Right cardiac atrium (tissue), 5 donors: ENCODE data around the gene EVPLL. TPM values are rescaled to one million over a fixed set of nuclear protein-coding genes. Genes with fewer than 3 reads are reported as not detected.
"Not testable (repeated sequence)": the region's sequence is repeated elsewhere in the genome, so short reads cannot be mapped to it uniquely, and the experiment has no call there.

Experiments
- ATAC-seq, 2 donors: fragments of 200-7000 bp; cut with Tn5 transposase; one replicate each; pipeline versions ENCODE4 v1.8.0 to v1.9.1; 2020; ENCODE audit warnings: moderate library complexity in 2 of 2, mild to moderate bottlenecking in 1 of 2
- DNase-seq, 3 donors: peaks; one replicate each; pipeline ENCODE4 v3.0.0-alpha.2; 2020
- H3K27ac ChIP-seq: one replicate; pipeline ENCODE4 v1.5.1; 2013; ENCODE audit warnings: mild to moderate bottlenecking, low read length, control low read depth, moderate library complexity
- H3K27me3 ChIP-seq: one replicate; pipeline ENCODE4 v1.6.1; 2013; ENCODE audit not compliant: control insufficient read depth, insufficient read depth
- H3K4me1 ChIP-seq: one replicate; pipeline ENCODE4 v1.6.1; 2013; ENCODE audit warnings: low read length; ENCODE audit not compliant: control insufficient read depth, insufficient read depth
- H3K4me3 ChIP-seq: one replicate; pipeline ENCODE4 v1.5.1; 2013; ENCODE audit warnings: low read length, control low read depth
- H3K9me3 ChIP-seq: one replicate; pipeline ENCODE4 v1.6.1; 2013; ENCODE audit warnings: low read length; ENCODE audit not compliant: control insufficient read depth
- WGBS: extraction: QIAGEN DNeasy Blood & Tissue Kit; methylation state at CpG from one replicate; pipeline ENCODE4 v1.1.7; 2013; 5-methylcytosine and 5-hydroxymethylcytosine counted together
- intact Hi-C, 4 donors: fragments of 100-400 bp; cut with DNase I; formaldehyde crosslinking; loops; one replicate each; pipeline versions ENCODE4 v1.11.0 to v1.14.0; 2022 to 2023
- microRNA-seq, 2 donors: library from miRNA; unstranded; fragments of <30 nt; microRNA quantifications; one replicate each; pipeline ENCODE4 v1.2.0, GENCODE V29; 2020 to 2021
- polyA plus RNA-seq: library from polyadenylated mRNA; stranded (reverse); fragments of 200-250 nt; gene quantifications from one replicate; pipeline ENCODE4 v1.2.3, GENCODE V29; 2013
- total RNA-seq, 4 donors: library from RNA; stranded (reverse); fragmentation: NEBNext Ultra II Directional; extraction: Animal tissue kit (Norgen Biotek cat#: 25700); gene quantifications; one replicate each; pipeline ENCODE4 v1.2.1, GENCODE V29; 2021
- donor health status: healthy with polysubstance abuse.
- donor health status: DM: no; HTN: yes; CAD: no.
- donor health status: DM: no; HTN: no; CAD: no.
- donor health status: DM: no; HTN: yes; CAD: no; lungs with severe emphysema.
- donor health status: DM: yes; HTN: yes; CAD: no.

The EVPLL gene
- total and polyA plus RNA-seq, 5 donors: not detected

DNA sequence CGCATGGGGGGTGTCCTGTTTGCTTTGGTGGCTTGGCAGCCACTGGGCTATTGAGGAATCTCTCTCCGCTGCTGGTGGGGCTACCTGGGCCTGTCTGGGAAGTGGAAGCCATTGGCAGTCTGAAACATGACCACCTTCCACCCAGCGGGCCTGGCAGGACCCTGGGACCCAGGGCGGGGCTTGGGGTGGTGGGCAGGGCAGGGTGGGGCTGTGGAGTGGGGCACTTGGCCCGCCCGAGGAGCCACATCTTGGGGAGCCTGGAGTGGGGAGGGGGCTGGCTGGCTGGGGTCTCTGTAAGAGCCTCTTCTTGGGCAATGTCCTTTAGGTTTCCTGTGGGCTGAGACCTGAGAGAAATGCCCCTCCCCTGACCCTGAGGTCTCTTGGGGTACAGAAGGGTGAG lies 48.0 kb downstream of the EVPLL start:
- intact Hi-C loops, ATAC-seq, H3K27me3 ChIP-seq, H3K4me1 ChIP-seq, H3K27ac ChIP-seq, H3K9me3 ChIP-seq, H3K4me3 ChIP-seq: not testable (repeated sequence)
- DNase-seq: peak in 1 of 3 donors; percentile 47
- WGBS: 88% methylated on average over 4 of the region's 6 CpGs

GRCh38 chr17:18426639-18427038 lies 49.1 kb downstream of the EVPLL start:
- intact Hi-C loops, H3K4me3 ChIP-seq, H3K4me1 ChIP-seq, ATAC-seq, H3K27me3 ChIP-seq, DNase-seq, H3K9me3 ChIP-seq, H3K27ac ChIP-seq: not testable (repeated sequence)
- no CpG with 5 or more reads among the region's 16 CpGs for WGBS

DNA sequence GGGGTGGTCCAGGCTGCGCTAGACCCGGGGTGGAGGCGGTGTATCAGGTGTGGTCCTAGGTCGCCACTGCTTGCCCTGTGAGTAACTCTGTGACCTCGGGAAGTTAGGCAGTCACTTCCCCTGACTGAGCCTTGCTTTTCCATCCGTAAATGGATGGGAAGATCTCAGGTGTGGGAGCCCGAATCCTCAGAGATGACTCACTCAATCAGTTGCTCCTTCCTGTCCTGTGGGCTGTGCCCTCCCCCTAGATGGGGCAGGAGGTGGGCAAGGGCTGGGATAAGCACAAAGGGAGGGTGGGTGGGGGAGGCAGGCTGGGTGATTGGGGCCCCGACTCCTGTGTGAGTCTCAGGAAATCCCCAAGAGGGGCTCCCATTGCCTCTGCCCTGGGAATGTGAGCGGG lies 54.6 kb downstream of the EVPLL start:
- ATAC-seq, intact Hi-C loops: not testable (repeated sequence)
- no CpG with 5 or more reads among the region's 9 CpGs for WGBS

More for the DNA sequence above, 54.6 kb downstream of the EVPLL start:
- not testable (repeated sequence) for H3K9me3 ChIP-seq, H3K4me3 ChIP-seq, H3K27me3 ChIP-seq, DNase-seq, H3K4me1 ChIP-seq, H3K27ac ChIP-seq

Small RNA genes lying within 50 kb of the gene (microRNA-seq; reads per million reads assigned to microRNA genes)
- gene MIR6778: 0 reads per million in 2 donors

Other genes starting within 250 kb of the EVPLL start
- gene ALKBH5, start 193.9 kb upstream of the EVPLL start, total RNA-seq: 100 to 1,000 TPM; 180 to 195 (median 185) TPM
- gene ALKBH5, start 193.9 kb upstream of the EVPLL start, polyA plus RNA-seq: 112 TPM
- gene LLGL1, start 152.1 kb upstream of the EVPLL start, total RNA-seq: 10 to 100 TPM; 11.2 to 13.9 (median 12.6) TPM
- gene LLGL1, start 152.1 kb upstream of the EVPLL start, polyA plus RNA-seq: 8.6 TPM
- 100 to 1,000 TPM; 176 to 217 (median 194) TPM for gene FLII, start 119.0 kb upstream of the EVPLL start, total RNA-seq
- 166 TPM for gene FLII, start 119.0 kb upstream of the EVPLL start, polyA plus RNA-seq
- 10 to 100 TPM; 17.6 to 20.7 (median 19.6) TPM for gene MIEF2, start 117.1 kb upstream of the EVPLL start, total RNA-seq
- gene MIEF2, start 117.1 kb upstream of the EVPLL start, polyA plus RNA-seq: 13.1 TPM
- gene TOP3A, start 62.8 kb upstream of the EVPLL start, total RNA-seq: 10 to 100 TPM; 10.6 to 14.9 (median 12.7) TPM
- gene TOP3A, start 62.8 kb upstream of the EVPLL start, polyA plus RNA-seq: 8.9 TPM
- 10 to 100 TPM; 10.7 to 13.3 (median 11.7) TPM for gene SMCR8, start 62.5 kb upstream of the EVPLL start, total RNA-seq
- 5.3 TPM for gene SMCR8, start 62.5 kb upstream of the EVPLL start, polyA plus RNA-seq
- gene SHMT1, start 14.2 kb upstream of the EVPLL start, total RNA-seq: 1 to 10 TPM; 7.3 to 9.9 (median 8.7) TPM
- 6.4 TPM for gene SHMT1, start 14.2 kb upstream of the EVPLL start, polyA plus RNA-seq
- under 1 TPM in 1 of 4 donors, not detected in 3; 0.20 TPM for gene LGALS9C, start 99.0 kb downstream of the EVPLL start, total RNA-seq
- not detected for gene LGALS9C, start 99.0 kb downstream of the EVPLL start, polyA plus RNA-seq